ENCODE measurements around the gene ZNF454.

ZNF454 gene

DNA sequence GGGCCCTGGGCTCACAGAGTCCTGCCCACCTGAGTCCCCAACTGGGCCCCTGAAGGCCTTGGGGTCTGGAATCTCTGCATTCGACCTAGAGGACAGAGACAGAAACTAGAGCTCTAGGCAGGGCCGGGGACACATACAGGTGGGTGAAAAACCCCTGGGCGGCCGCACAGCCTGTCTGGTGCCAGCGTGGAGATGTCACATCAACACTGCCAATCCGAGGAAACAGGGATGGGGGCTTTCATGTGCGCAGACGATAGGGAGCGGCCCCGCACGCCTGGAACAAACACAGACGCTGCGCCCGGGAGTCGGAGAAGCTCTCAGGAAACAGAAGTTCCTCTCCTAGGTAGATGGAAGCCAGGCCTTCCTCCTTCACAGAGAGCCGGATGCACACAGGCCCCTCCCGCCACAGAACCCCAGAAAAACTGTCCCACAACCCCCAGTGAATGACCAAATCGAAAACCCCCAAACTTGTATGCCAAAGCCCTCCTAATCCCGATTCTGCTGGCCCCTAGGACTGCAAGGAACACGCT lies 52.3 kb downstream of the ZNF454 start:
- no peak for DNase-seq

DNA sequence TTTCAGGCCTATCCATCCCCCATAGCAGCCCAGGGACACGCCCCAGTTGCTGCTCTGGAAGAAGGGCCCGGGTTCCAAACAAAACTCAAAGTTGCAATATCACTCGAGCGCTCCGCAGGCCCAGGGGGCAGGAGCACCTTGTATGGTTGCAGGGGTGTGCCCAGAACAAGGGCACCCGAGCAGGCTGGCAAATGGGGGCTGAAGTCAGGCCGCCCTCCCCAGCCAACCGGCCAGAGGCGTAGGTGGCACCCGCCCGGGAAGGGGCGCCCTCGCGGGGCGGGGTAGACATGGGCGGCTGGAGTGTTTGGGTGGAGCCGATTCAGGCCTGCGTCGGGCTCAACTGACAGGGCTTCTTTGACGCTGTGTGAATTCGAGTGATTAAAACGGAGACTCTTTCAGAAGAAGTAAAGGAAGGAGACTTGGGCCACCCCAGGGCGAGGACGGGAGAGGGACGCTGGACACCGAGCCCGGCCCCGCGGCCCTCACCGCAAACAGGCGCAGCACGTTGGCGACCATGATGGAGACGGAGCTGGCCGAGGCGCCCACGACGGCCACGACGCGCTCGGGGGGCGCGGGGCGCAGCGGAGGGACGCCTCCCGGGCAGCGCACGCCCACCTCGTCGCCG lies 53.1 kb downstream of the ZNF454 start:
- DNase-seq = no peak

GRCh38 chr5:178994580-178995340 lies 53.8 kb downstream of the ZNF454 start, which contains the start of gene GRM6:
Gene GRM6 (minus strand): TSS chr5:178995320. CDS start chr5:178994944, 376 bp downstream.
- DNase-seq = no peak

DNA sequence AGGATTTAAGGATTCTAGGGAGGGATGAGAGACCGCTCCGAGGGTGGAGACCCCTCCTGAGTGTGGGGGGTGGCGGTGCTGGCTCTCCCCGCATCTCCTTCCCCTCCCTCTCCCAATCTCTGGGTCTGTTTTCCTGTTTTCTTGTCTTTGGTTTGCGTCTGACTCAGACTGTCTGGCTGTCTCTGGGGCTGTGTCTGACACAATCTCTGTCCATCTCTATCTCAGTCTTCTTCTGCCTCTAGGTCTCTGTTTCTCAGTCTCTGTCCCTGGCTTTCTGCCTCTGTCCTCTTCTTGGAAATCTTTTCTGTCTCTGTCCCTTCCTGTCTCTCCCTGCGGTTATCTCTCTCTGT lies 54.3 kb downstream of the ZNF454 start:
- no peak for DNase-seq

GRCh38 chr5:178996156-178996555 lies 55.2 kb downstream of the ZNF454 start:
- no peak for DNase-seq

DNA sequence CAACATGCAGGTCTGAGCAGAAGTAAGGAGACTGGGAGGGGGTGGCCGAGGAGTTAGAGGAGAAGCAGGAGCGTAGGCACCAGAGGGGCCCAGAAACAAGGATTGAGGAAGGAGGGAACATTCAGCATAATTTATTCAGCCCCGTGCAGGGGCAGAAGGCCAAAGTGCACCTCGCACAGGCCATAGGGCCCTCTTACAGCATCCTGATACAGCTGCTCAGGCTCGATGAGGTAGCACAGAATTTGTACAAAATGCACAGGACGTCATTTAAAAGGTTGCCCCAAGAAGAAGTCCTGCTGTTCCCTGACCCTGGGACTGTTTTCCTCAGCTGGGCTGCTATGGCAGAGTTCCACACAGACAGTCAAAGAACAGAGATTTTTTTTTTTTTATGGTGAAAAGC lies 56.2 kb downstream of the ZNF454 start:
- no peak for DNase-seq

DNA sequence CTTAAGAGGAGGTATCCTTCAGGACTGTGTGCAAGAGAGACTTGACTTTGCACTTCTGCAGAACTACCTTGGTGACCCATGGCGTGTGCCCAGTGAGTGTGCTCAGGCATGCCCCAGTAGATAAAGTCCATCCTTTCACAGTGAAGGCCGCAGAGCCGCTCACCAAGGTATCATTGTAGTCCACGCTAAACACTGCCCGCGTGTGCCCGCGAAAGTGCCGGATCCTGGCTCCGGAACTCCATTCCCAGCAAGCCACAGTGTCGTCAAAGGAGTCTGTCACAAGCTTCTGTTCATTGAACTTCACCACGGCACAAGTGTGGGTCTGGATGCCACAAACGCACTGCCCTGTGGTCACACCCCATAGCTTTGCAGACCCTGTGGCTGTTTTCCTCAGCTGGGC lies 57.4 kb downstream of the ZNF454 start:
- no peak for DNase-seq

DNA sequence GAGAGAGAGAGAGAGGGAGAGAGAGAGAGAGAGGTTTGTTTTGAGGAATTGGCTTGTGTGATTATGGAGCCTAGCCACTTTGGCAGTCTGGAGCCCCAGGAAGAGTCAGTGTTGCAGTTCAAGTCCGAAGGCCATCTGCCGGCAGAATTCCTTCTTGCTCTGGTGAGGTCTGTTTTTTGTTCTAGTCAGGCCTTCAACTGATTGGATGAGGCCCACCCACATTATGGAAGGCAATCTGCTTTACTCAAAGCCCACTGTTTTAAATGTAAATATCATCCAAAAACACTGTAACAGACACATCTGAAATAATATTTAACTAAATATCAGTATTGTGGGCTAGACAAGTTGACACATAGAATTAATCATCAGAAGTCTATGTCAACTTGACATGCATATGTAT lies 65.6 kb downstream of the ZNF454 start:
- no peak for DNase-seq

DNA sequence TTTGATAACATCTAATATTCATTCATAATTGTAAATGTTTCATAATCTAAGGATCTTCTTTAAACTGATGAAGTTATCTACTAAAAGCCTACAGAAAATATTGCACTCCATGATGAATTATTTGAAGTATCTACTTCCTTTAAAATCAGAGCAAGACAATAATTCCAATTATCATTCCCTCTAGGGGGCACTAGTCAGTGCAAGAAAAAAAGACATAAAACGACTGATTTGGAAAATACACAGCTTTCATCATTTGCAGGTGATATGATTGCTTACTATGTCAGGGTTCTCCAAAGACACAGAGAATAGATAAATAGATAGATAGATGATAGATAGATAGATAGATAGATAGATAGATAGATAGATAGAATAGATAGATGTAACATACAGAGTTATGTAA lies 67.7 kb downstream of the ZNF454 start:
- no peak for DNase-seq
